Measurements from ENCODE around the gene STK17A. TPM values are rescaled to one million over a fixed set of nuclear protein-coding genes. Genes with fewer than 3 reads are reported as not detected.
"Not testable (repeated sequence)": the region's sequence is repeated elsewhere in the genome, so short reads cannot be mapped to it uniquely, and the experiment has no call there.

The STK17A gene
- total RNA-seq, 1 experiment from 2014 or later: 141 TPM

DNA sequence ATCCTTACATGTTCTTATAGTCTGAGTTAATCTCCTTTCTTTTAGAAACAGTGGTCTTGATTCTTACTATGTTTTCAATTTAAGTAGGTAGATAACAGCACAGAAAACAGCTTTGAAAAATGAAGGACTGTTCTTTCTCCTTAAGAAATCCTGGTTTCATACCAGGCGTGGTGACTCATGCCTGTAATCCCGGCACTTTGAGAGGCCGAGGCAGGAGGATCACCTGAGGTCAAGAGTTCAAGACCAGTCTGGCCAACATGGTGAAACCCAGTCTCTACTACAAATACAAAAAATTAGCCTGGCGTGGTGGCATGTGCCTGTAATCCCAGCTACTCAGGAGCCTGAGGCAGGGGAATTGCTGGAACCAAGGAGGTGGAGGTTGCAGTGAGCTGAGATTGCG lies 13.5 kb downstream of the STK17A start:
- DNase-seq (ENCODE audit: low read depth): peak; percentile 68

DNA sequence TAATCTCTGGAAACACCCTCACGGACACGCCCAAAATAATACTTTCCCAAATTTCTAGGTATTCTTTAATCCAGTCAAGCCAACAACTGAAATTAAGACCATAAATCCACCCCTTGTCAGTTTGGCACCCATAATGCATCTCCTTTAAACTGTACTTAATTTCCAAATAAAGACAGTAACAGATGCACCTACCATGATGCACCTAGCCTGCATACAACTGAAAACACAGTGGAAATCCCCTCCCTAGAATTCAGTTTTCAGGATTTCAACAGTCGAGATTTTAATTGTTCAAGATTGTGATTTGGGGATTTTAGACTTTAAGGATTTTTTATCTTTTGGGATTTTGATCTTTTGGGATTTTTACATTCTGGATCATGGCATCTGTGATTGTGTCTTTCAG lies 17.1 kb downstream of the STK17A start:
- DNase-seq (ENCODE audit: low read depth): no peak

DNA sequence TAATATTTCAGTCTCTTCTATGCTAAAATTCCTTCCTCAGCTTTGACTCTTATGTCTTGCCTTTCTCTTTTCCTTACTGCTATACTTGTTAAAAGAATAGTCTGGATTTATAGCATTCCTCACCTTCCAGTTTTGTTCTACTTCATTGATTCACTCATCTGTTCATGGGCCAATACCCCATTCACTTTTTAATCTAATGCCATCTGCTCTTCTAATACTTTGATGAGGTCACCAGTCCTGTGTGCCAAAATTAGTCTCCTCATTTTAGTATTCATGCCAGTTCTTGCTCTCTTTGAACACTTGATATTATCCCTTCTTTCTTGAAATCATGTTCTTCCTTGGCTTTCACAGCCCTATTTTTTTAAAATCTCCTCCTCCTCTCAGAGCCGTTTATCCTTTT lies 19.3 kb downstream of the STK17A start:
- no peak for DNase-seq (ENCODE audit: low read depth)

DNA sequence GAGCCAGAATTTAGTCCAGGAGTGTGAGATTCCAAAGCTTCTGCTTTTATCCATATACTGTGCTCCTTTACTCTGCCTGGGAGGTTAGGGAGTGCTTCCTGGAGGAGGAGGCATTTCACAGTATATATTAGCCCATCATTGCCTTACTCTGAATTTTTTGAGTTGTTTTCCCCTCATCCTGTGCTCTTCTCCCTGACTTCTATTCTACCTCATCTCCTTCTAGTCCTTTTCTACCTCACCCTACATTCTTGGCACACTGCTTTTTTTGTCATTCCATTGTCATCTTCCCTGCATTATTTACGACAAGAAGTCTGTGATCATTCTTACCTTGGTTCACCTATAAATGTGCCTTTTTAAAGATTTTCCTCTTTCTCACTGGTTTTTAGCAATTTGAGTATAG lies 21.3 kb downstream of the STK17A start:
- no peak for DNase-seq (ENCODE audit: low read depth)

DNA sequence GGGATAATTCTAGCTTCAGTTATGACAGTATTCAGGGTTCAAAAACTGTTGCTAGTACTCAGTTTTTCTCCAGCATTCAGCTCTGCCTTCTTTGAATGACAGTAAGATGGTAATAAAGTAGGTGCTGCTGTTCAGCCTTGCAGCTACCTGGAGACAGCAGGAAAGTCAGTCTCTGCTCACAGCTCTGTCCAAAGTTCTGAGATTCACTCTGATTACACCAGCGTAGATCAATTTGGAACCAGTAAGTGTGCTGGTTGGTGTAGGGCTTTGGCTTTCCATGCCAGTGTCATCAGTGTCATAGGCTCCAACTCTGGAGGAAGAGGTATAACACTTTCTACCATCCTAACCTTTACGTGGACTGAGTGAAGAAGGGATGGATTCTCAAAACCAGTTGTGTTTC lies 26.2 kb downstream of the STK17A start:
- no peak for DNase-seq (ENCODE audit: low read depth)

DNA sequence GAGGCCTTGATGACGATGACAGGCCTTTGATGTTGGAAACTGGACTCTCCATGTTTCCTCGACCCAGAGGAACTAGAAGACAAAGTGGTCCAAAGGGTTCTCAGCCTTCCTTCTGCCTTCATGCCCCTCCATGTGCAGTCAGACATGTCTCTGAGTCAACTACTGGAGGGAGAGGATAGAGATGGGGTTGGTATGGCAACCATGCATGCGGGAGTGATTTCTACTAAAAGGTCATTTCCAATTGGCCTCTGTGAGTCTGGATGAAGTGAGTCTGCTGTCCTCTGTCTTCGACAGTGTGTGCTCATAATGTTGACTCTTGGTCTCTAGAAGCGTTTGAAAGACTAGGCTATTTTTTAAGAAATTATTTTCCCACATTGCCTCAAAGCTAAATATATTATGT lies 29.2 kb downstream of the STK17A start:
- peak; percentile 50 for DNase-seq (ENCODE audit: low read depth)

DNA sequence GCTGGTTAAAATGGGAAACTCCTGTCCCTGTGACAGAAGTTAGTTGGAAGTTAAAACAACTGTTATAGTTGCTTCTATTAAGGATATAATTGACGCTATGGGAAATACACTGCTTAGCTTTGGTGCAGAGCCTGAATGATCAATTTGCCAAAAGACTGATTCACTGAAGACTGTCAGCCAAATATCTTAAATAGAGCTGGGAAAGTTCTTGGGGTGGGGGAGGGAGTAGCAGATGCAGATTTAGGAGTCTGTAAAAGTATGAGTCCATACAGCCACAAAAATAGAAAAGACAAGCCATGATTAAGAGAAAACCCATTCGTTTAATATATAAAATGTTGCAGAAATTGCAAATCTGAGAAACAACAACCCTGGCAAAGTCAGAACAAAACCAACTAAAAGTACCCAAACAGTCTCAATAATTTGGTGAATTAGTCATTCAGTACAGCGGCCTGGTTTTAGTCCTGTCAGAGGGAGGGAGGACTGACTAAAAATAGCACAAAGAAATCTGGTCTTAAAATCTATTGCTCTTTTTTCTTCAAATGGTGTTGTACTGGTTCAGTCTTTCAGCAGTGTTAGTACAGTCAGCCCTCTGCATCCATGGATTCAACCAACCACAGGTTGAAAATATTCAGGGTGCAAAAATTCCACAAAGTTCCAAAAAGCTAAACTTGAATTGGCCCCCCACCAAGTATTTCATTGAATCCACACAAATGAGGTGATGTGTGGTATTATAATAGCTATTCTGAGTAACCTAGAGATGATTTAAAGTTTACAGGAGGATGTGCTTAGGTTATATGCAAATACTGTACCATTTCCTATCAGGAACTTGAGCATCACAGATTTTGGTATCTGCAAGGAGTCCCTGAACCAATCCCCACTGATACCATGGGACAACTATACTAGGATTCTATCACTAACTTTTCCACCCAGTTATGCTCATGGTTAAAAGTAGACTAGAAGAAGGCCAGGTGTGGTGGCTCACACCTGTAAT lies 30.0 kb downstream of the STK17A start:
- DNase-seq (ENCODE audit: low read depth): peak; percentile 63

DNA sequence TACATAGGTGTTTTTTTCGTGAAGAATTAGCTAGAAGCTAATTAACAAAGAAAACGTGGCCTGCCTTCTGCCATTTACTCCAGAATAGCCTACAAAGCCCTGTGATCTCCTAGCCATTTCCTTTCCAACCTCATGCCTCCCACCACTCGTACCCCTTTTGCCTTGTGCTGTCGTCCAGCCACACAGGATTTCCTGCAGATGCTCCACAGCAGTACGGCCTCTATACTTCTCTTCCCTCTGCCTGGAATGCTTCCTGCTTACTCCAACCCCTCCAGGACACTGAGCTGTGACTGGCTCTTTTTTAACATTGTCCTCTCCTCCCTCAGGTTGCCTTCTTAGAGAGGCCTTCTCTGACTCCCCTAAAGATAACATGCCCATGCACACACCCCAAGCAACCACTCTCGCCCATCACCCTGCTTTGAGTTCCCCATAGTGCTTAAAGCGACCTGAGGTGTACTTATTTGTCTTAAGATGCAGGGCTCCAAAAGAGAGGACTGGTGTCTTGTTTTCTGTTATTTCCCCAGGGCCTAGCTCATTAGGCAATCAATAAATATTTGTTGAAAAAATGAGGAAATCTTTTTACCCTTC lies 32.7 kb downstream of the STK17A start:
- DNase-seq (ENCODE audit: low read depth): no peak

DNA sequence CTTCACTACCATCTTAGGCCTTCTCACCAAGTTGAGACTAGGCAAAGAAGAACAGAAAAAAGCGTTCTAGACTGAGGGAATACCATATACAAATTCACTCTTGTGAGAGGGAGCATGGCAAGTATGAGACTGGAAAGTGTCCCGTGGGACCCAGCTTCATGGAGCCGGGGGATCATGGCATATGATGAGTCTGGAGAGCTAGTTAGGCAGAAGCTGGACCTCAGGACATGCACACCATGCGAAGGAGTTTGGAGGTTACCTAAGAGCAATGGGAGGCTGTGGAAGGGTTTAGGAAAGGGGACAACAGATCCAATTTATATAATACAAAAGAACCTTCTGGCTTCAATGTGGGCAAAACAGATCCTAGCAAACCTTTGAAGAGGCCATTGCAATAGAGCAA lies 34.1 kb downstream of the STK17A start:
- no peak for DNase-seq (ENCODE audit: low read depth)

DNA sequence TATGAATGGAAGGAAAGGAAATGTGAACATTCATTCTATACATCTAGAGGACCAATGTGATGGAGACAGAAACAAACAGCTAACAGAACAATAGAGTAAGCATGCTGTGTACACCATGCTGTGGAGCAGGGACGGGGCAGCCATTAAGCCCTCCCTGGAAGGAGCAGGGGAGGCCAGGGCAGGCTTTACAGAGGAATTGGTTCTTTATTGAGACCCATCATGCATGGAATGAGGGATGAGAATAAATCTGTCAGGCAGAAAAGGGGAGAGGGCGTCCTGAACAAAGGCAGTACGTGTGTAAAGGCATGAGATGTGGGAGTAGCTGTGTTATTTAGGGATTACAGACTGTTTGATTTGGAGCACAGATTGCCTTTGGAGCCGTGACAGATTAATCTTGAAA lies 35.2 kb downstream of the STK17A start:
- DNase-seq (ENCODE audit: low read depth): no peak

DNA sequence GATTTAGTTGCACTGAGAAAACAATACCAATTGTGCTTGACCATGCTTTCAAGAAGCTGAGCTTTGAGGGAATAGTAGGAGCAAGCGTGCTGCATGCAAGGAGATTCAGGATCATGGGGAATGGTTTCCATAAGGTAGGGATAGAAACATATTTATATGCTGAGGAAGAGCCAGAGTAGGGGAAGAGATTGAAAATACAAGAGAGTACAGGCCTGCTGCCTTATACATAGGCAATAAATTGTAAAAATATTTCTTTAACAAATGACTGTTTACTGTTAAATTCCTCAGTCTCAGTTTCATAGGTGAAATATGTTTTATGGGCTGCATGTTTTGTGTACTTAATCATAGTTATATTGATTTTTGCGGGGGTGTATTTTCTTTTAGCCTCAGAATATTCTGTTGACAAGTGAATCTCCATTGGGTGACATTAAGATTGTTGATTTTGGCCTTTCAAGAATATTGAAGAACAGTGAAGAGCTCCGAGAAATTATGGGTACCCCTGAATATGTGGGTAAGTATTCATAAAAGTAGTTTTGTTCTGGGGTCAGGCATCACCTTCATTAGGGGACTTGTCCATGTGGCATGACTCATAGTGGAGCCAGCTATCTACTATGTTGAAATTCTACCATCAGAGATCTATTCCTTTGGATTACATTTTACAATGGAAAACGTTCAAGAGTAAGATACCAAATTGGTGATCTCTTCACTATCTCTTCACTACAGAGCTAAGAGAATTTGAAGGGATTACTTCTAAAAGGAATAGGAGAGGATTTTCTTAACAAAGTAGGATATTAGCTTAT lies 36.5 kb downstream of the STK17A start:
- DNase-seq (ENCODE audit: low read depth): no peak

DNA sequence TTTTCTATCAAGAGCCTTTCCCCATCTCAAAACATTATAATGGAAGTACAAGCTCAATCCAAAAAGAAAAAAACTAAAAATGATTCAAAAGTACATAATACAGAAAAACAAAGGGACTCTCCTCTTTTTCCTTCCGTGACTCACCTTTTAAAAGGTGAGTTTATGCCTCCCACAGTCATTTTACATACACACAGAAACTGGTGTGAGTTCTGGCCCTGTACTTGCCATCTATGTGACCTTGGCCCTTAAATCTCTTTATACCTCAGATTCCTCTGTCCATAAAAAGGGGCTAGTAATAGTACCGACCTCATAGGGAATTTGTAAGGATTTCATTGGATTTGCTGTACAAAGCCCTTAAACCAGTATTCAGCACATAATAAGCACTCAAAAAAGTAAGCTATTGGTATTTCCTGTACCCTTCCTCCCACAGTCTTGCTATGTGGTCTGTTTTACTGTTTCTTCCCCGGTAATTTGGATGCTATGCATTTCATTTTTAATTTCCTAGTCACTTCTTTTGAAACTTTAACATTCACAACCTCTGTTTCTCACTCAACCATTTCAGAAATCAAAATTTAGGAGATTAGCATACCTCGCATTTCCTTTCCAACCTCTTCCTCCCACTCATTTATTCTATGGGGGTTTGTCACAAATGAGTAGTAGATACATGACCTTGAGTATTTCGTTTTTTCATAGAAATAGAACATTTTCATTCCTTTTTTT lies 39.0 kb downstream of the STK17A start:
- no peak for DNase-seq (ENCODE audit: low read depth)

DNA sequence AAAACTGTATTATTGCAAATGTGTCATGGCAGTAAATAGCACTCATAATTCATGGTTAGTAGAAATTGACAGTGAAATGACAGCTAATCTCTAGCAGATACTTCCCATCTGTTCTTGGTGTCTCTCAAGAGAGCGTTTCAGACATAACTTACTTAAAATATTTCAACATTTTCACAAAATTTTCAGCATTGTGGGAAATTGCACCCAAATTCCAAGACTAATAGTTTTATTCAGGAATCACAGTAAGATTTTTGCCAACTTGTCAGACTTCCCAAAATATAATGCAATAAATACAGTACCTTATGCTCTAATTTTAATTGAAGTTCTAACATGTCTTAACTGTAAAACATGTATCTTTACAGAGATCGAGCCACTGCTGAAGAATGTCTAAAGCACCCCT lies 41.2 kb downstream of the STK17A start:
- DNase-seq (ENCODE audit: low read depth): no peak

DNA sequence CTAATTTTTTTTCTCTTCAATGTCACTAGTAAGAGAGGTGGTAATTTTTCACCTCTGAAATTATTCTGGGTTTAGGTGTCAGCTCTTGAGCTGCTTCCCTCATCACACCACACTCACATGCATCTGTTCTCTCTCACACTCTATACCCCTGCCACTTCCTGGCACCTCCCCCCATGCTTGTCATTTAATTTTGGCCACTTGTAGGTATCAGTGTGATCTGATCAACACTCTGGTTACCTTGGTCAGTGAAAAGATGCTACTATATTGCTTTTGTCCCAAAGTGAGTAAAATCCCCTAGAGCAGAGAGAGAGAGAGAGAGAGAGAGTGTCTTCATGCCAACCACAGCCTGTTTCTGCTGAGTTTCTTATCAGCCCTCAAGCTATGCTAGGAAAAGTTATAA lies 42.5 kb downstream of the STK17A start:
- no peak for DNase-seq (ENCODE audit: low read depth)

DNA sequence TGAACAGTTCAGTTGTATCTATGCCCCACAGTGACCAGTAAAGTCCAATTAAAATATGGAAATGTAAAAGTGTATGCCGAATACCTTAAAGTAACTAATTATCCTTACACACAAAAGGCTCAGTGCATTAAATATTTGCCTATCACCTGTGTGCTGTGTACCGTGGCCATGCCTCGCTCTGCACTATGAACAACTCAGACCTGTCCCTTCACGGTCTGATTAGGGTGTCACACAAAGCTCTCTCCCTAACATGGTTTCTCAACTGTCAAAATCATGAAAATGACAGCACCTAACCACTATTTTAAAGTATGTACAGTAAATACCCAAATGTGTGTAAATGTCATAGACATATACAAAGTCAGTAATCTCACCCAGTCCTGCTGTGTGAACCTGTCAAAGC lies 43.1 kb downstream of the STK17A start:
- no peak for DNase-seq (ENCODE audit: low read depth)

DNA sequence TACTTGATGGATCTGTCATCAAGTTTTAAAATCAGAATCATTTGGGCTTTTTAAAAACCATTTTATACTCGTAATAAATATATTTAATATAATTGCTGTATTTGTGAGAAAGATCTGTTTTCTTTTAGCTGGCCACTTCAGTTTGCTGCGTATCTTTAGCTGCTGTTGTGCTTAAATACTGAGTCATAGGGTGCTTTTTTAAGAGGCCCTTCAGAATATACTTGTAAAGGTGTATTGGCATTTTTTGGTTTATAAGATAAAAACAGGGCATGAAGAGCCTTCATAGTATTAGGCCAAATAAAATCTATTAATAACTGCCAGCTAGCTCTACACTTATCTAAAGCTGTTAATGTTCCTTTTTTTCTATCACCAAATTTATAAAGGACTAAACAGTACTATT lies 43.8 kb downstream of the STK17A start:
- DNase-seq (ENCODE audit: low read depth): no peak

DNA sequence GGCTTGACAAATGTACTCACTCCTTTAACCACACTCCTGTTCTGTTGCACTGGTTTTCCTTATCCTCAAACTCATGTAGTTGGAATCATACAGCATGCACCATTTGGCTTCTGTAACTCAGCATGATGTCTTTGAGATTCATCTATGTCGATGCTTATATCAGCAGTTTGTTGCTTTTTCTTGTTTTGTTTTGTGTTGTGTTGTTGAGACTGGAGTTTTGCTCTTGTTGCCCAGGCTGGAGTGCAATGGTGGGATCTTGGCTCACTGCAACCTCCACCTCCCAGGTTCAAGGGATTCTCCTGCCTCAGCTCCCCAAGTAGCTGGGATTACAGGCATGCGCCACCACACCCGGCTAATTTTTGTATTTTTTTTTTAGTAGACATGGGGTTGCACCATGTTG lies 44.9 kb downstream of the STK17A start:
- not testable (repeated sequence) for DNase-seq (ENCODE audit: low read depth)

DNA sequence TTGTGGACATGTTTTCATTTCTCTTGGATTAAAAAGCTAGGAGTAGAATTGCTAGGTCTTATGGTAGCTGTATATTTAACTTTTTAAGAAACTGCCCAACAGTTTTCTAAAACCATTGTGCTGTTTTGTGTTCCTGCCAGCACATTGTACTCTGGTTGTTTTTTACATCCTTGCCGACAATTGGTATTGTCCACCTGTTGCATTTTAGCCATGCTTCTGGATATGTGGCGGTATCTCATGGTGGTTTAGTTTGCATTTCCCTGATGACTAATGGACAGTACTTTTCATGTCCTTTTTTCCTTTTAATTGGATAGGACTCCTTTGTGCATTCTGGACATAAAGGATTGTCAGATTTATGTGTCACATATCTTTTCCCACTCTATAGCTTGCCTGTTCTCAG lies 45.5 kb downstream of the STK17A start:
- peak; percentile 29 for DNase-seq (ENCODE audit: low read depth)

DNA sequence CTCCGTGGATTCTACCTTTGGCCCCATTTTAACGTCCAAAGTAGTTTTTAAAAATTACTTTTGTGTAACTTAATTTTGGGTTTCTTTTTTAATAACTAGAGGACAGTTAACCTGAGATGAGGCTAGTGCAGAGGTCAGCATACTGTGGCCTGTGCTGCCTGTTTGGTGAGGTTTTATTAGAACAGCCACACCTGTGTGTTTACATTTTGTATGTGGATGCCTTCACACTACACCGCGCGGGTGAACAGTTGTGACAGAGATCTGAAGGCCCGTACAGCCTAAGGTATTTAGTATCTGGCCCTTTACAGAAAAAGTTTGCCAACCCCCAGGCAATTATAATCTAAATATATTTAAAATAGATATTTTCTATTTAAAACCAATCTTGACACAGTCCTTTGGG lies 46.9 kb downstream of the STK17A start:
- no peak for DNase-seq (ENCODE audit: low read depth)

DNA sequence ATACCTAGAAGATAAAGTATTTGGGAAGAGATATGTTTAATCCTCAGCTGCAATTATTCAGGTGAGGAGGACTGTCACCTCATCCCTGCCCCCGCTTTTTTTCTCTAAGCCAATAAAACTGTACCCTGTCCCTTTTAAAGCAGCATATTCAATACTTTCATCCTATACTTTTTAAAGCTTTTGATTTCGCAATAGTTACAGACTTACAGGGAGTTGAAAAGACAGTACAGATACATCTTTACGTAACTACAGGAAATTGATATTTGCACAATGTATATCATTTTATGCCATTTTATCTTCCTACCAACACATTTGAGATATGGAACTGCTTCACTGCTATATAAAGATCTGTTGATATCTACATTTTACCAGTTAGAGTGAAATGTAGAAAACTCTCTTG lies 47.6 kb downstream of the STK17A start:
- no peak for DNase-seq (ENCODE audit: low read depth)

DNA sequence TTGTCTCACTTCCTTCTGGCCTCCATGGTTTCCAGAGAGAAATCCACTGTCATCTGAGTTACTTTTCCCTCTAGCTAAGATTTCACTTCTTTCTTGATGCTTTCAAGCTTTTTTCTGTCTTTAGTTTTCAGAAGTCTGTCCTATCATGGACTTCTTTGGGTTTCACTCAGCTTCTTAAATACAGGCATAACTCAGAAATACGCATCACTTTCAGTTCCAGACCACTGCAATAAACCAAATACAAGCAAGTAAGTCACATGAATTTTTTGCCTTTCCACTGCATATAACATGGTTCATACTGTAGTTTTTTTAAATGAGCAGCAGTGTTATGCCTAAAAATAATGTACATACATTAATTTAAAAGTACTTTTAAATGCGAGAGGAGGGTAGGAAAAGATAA lies 48.7 kb downstream of the STK17A start:
- DNase-seq (ENCODE audit: low read depth): no peak

DNA sequence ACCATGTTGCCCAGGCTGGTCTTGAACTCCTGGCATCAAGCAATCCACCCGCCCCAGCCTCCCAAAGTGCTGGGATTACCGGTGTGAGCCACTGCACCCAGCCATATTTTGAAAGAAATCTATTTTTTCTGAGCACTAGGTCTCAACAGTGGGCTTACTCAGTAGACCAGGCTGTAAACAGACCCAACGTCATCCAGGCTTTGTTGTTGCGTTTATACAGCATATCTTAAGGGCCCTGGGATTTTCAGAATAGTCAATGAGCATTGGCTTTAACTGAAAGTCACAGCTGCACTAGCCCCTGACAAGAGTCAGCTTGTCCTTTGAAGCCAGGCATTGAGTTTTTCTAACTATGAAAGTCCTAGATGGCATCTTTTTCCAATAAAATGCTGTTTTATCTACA lies 49.8 kb downstream of the STK17A start:
- DNase-seq (ENCODE audit: low read depth): no peak

Data from M059J (cell line).